Fibroblast of pulmonary artery (primary cell): ENCODE data around the gene CAPN11.
A peak's percentile ranks its signal among the peaks of the same experiment; 100 is the strongest.

Experiments used
- DNase-seq: peaks from one replicate; pipeline ENCODE4 v3.0.0-alpha.2; 2010; ENCODE audit warnings: low read depth
- H3K4me3 ChIP-seq: replicated peaks from 2 replicates; pipeline ENCODE4 v1.5.1; 2011; ENCODE audit warnings: low read depth, mild to moderate bottlenecking, control low read depth, low read length, moderate library complexity
- CTCF ChIP-seq: IDR thresholded peaks from 2 replicates; pipeline ENCODE4 v1.5.1; 2011; ENCODE audit warnings: mild to moderate bottlenecking, control low read depth, low read length, inconsistent platforms; ENCODE audit errors: missing control alignments

CAPN11 gene

GRCh38 chr6:44156494-44157151, 2.0 kb upstream of the CAPN11 start:
- no peak for TF ChIP-seq CTCF
- no peak for DNase-seq
- H3K4me3 ChIP-seq = no peak overlapping the region

GRCh38 chr6:44157152-44157521, 1.5 kb upstream of the CAPN11 start:
- no peak overlapping the region for H3K4me3 ChIP-seq
- DNase-seq = no peak
- TF ChIP-seq CTCF = no peak

GRCh38 chr6:44161997-44162338, 3.3 kb downstream of the CAPN11 start:
- no peak overlapping the region for H3K4me3 ChIP-seq
- peak; percentile 15 for DNase-seq
- TF ChIP-seq CTCF = no peak

- no peak for TF ChIP-seq CTCF
- H3K4me3 ChIP-seq = no peak overlapping the region
- DNase-seq = no peak
These were observed 4.4 kb downstream of the CAPN11 start for GRCh38 chr6:44162876-44163625.

- no peak for DNase-seq
- TF ChIP-seq CTCF = no peak
- H3K4me3 ChIP-seq = no peak overlapping the region
These were observed 7.5 kb downstream of the CAPN11 start for GRCh38 chr6:44166116-44166515.

GRCh38 chr6:44166591-44167184, 8.1 kb downstream of the CAPN11 start:
- no peak for DNase-seq
- no peak for TF ChIP-seq CTCF
- no peak overlapping the region for H3K4me3 ChIP-seq
